HCT116 (cell line): ENCODE data around the gene ZNF182. TPM values are rescaled to one million over a fixed set of nuclear protein-coding genes. Genes with fewer than 3 reads are reported as not detected.
"Not testable (repeated sequence)": the region's sequence is repeated elsewhere in the genome, so short reads cannot be mapped to it uniquely, and the experiment has no call there.

Source experiments
- ATAC-seq: fragments of 200-7000 bp; cut with Tn5 transposase; 2 replicates; pipeline ENCODE4 v1.9.1; 2020; ENCODE audit warnings: mild to moderate bottlenecking, moderate library complexity
- BruUV-seq: library from RNA; stranded (reverse); fragments of 400-500 nt; replicated peaks from 2 replicates; lab custom pipeline; 2021; lab: Mats Ljungman, UMichigan
- CTCF ChIA-PET: fragments of 300-600 bp; sonication (Branson Sonifier 250); formaldehyde crosslinking; loops from one replicate; lab custom pipeline; 2021; ENCODE audit warnings: antibody characterized with exemption; lab: Charles Lee
- POLR2A ChIA-PET: fragments of 300-600, 350-600 bp; sonication (Branson Sonifier 250); formaldehyde crosslinking; loops from one replicate; lab custom pipeline; 2021; ENCODE audit warnings: antibody characterized with exemption; lab: Charles Lee
- RAD21 ChIA-PET, 2 experiments: fragments of 300-600 bp; sonication (Branson Sonifier 250); formaldehyde crosslinking; loops; one replicate each; lab custom pipeline; 2023; ENCODE audit warnings: low total read pairs in 2 of 2; ENCODE audit not compliant: uncharacterized antibody in 2 of 2, unreplicated experiment in 2 of 2, low non-redundant PET in 1 of 2; lab: Charles Lee
- DNase-seq: peaks from one replicate; pipeline ENCODE4 v3.0.0-alpha.2; 2010; ENCODE audit warnings: low read depth, low spot score
- H2AFZ ChIP-seq: fragments of 200-600 bp; shearing (Covaris generic), sonication (generic); 2 replicates; pipeline ENCODE4 v1.6.1; 2017; ENCODE audit warnings: low read depth, mixed run types, mixed read lengths, antibody characterized with exemption, low read length; ENCODE audit not compliant: poor library complexity, severe bottlenecking
- H3K27ac ChIP-seq: 2 replicates; pipeline ENCODE4 v1.5.1; 2012; ENCODE audit warnings: low read depth, low read length
- H3K27me3 ChIP-seq: fragments of 200-600 bp; sonication (generic); 2 replicates; pipeline ENCODE4 v1.6.1; 2016; ENCODE audit warnings: mixed run types, low read length, mixed read lengths; ENCODE audit not compliant: insufficient read depth
- H3K36me3 ChIP-seq, 2 experiments: fragments of 200-500 bp in 1 of 2; fragments of 200-600 bp in 1 of 2; sonication (Bioruptor generic) in 1 of 2; sonication (generic) in 1 of 2; 2 replicates each; pipeline versions ENCODE4 v1.5.1 to v1.6.1; 2014 to 2016; ENCODE audit warnings: low read length in 2 of 2, inconsistent platforms in 1 of 2, mixed read lengths in 1 of 2, mixed run types in 1 of 2; ENCODE audit not compliant: insufficient read depth in 2 of 2, control insufficient read depth in 1 of 2
- H3K4me1 ChIP-seq, 2 experiments: fragments of 200-600 bp in 1 of 2; sonication (generic) in 1 of 2; 2 replicates each; pipeline versions ENCODE4 v1.5.1 to v1.6.1; 2012 to 2017; ENCODE audit warnings: low read length in 2 of 2, inconsistent platforms in 1 of 2, mild to moderate bottlenecking in 1 of 2, mixed read lengths in 1 of 2, mixed run types in 1 of 2, moderate library complexity in 1 of 2; ENCODE audit not compliant: insufficient read depth in 2 of 2, control insufficient read depth in 1 of 2
- H3K4me2 ChIP-seq: fragments of 200-600 bp; sonication (generic); 2 replicates; pipeline ENCODE4 v1.6.1; 2017; ENCODE audit warnings: mixed run types, low read length, mixed read lengths
- H3K4me3 ChIP-seq, 2 experiments: fragments of 200-600 bp in 1 of 2; sonication (generic) in 1 of 2; replicated peaks in 1 of 2; 2 replicates each; pipeline ENCODE4 v1.5.1; 2011 to 2016; ENCODE audit warnings: low read length in 2 of 2, control low read depth in 1 of 2, low read depth in 1 of 2, mild to moderate bottlenecking in 1 of 2, mixed read lengths in 1 of 2, mixed run types in 1 of 2
- H3K79me2 ChIP-seq: fragments of 200-600 bp; sonication (generic); 2 replicates; pipeline ENCODE4 v1.6.1; 2017; ENCODE audit warnings: mild to moderate bottlenecking, mixed run types, low read length, moderate library complexity, mixed read lengths; ENCODE audit not compliant: insufficient read depth
- H3K9ac ChIP-seq: fragments of 200-600 bp; sonication (generic); 2 replicates; pipeline ENCODE4 v1.6.1; 2016; ENCODE audit warnings: low read length, mixed read lengths
- H3K9me2 ChIP-seq: fragments of 200-600 bp; sonication (generic), shearing (Covaris generic); 2 replicates; pipeline ENCODE4 v1.6.1; 2017; ENCODE audit warnings: mixed run types, mild to moderate bottlenecking, moderate library complexity; ENCODE audit not compliant: insufficient read depth
- H3K9me3 ChIP-seq, 2 experiments: fragments of 200-500 bp in 1 of 2; fragments of 200-600 bp in 1 of 2; sonication (Bioruptor generic) in 1 of 2; sonication (generic) in 1 of 2; 2 replicates each; pipeline ENCODE4 v1.6.1; 2014 to 2017; ENCODE audit warnings: low read length in 2 of 2, mixed read lengths in 2 of 2, inconsistent platforms in 1 of 2, low read depth in 1 of 2, mild to moderate bottlenecking in 1 of 2, mixed run types in 1 of 2, moderate library complexity in 1 of 2; ENCODE audit not compliant: control insufficient read depth in 1 of 2, insufficient read depth in 1 of 2
- H4K20me1 ChIP-seq: fragments of 200-600 bp; sonication (generic), shearing (Covaris generic); 2 replicates; pipeline ENCODE4 v1.6.1; 2017; ENCODE audit warnings: mixed run types, mild to moderate bottlenecking, moderate library complexity; ENCODE audit not compliant: insufficient read depth
- intact Hi-C: fragments of 100-400 bp; cut with micrococcal nuclease; formaldehyde crosslinking; loops from 2 replicates; pipeline ENCODE4 v1.10.0; 2022
- total RNA-seq: library from RNA; stranded (reverse); gene quantifications from one replicate; pipeline ENCODE4 v1.2.1, GENCODE V29; 2021; ENCODE audit not compliant: unreplicated experiment

Gene ZNF182
- total RNA-seq, 1 experiment from 2014 or later = 5.1 TPM

DNA sequence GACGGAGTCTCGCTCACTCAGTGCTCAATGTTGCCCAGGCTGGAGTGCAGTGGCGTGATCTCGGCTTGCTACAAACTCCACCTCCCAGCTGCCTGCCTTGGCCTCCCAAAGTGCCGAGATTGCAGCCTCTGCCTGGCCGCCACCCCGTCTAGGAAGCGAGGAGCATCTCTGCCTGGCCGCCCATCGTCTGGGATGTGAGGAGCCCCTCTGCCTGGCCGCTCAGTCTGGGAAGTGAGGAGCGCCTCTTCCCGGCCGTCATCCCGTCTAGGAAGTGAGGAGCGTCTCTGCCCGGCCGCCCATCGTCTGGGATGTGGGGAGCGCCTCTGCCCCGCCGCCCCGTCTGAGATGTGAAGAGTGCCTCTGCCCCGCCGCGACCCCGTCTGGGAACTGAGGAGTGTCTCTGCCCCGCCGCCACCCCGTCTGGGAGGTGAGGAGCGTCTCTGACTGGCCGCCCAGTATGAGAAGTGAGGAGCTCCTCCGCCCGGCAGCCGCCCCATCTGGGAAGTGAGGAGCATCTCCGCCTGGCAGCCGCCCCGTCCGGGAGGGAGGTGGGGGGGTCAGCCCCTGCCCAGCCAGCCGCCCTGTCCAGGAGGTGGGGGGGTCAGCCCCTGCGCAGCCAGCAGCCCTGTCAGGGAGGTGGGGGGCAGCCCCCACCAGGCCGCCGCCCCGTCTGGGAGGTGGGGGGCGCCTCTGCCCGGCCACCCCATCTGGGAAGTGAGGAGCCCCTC lies 13.0 kb upstream of the ZNF182 start:
- H3K27me3 ChIP-seq, RAD21 ChIA-PET, H3K9me2 ChIP-seq, H4K20me1 ChIP-seq, BruUV-seq, H3K4me1 ChIP-seq, H3K4me2 ChIP-seq, H3K79me2 ChIP-seq, H3K27ac ChIP-seq, intact Hi-C loops, POLR2A ChIA-PET, DNase-seq, H3K36me3 ChIP-seq, CTCF ChIA-PET, ATAC-seq, H2AFZ ChIP-seq, H3K9me3 ChIP-seq, H3K9ac ChIP-seq, H3K4me3 ChIP-seq: not testable (repeated sequence)

GRCh38 chrX:48009445-48009960 lies 5.7 kb upstream of the ZNF182 start:
- H3K9me2 ChIP-seq, H3K4me3 ChIP-seq, H3K36me3 ChIP-seq, H3K27ac ChIP-seq, DNase-seq, ATAC-seq, intact Hi-C loops, CTCF ChIA-PET, H3K27me3 ChIP-seq, H3K9me3 ChIP-seq, H4K20me1 ChIP-seq, H2AFZ ChIP-seq, H3K4me2 ChIP-seq, H3K4me1 ChIP-seq, H3K9ac ChIP-seq, H3K79me2 ChIP-seq, RAD21 ChIA-PET, BruUV-seq, POLR2A ChIA-PET: not testable (repeated sequence)

DNA sequence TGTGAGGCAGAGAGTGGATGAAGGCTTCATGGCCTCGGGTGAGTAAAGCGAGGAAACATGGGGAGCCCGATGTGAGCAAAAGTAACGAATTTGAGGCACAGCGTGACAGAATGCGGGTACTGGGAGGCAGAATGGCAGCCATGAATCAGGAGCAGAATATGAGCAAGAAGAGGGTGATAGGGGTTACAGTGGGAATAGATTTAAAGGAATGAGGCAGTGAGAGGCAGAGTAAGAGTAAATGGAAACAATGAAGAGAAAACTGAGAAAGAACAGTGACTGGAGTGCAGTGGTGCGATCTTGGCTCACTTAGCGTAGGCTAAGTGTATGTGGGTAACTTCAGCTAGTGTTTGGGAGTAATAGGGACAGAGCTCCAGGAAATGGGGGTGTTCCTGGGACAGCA lies 2.9 kb upstream of the ZNF182 start, which contains the start of gene SPACA5:
TSS of gene SPACA5 (plus strand) at position 301 of the 400 bp plus-strand sequence. CDS start 815 bp downstream, outside the sequence.
- H2AFZ ChIP-seq, BruUV-seq, H3K9me2 ChIP-seq, H3K9me3 ChIP-seq, ATAC-seq, H3K9ac ChIP-seq, intact Hi-C loops, H3K27me3 ChIP-seq, H3K4me1 ChIP-seq, H3K36me3 ChIP-seq, H4K20me1 ChIP-seq, RAD21 ChIA-PET, CTCF ChIA-PET, POLR2A ChIA-PET, H3K27ac ChIP-seq, H3K4me3 ChIP-seq, H3K4me2 ChIP-seq, H3K79me2 ChIP-seq, DNase-seq: not testable (repeated sequence)
